HG03045 (cell line): Measurements from ENCODE around the gene RFX1.

ENCODE experiments used
- ATAC-seq: cut with Tn5 transposase; IDR thresholded peaks from one replicate; pipeline ENCODE4 v1.9.1; 2021; ENCODE audit warnings: mild to moderate bottlenecking, moderate library complexity; ENCODE audit not compliant: unreplicated experiment

The RFX1 gene

GRCh38 chr19:13961826-13962698 lies 44.1 kb downstream of the RFX1 start:
- ATAC-seq: no peak

DNA sequence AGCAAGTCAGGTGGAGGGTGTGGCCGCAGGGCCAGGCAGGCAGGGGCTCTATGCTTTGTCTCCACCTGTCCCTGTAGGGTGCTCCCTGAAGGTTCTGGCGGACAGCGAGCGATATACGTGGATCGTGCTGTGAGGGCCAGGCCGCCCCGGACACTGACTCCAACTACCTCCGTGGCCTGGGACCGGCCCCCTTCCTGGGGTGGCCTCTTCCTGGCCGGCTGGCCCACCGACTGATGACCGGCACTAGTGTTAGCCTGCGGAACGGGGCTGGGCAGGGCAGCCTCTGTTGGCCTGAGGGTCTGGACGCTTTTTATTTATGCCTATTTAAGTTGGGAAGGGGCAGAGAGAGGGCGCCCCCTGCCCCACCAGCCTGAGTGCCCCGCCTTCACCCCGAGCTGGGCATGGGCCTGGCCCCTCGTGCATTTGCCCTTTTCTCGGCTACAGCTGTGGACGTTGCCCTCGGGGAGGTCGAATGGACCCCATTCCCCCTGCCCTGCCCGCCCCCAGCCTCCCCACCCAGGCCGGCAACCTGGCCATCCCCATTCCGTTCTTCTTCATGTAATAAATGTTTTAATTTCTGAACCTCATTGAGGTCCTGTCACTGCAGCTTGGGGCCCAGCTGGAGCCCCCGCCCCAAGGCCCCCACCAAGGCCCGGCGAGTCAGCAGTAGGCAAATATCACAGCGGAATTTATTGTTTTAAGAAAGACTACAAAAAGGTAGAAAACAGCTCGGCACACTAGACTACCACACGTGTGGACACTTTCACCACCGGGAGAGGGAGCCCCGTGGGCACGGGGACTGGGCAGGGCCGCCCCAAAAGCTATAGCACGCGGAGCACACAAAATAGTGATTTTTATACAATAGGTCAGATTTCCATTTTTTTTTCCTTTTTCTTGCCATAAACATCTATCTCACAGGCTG lies 45.0 kb downstream of the RFX1 start:
- ATAC-seq: no peak

- no peak for ATAC-seq
Observed at GRCh38 chr19:13959962-13960862, 45.9 kb downstream of the RFX1 start.

DNA sequence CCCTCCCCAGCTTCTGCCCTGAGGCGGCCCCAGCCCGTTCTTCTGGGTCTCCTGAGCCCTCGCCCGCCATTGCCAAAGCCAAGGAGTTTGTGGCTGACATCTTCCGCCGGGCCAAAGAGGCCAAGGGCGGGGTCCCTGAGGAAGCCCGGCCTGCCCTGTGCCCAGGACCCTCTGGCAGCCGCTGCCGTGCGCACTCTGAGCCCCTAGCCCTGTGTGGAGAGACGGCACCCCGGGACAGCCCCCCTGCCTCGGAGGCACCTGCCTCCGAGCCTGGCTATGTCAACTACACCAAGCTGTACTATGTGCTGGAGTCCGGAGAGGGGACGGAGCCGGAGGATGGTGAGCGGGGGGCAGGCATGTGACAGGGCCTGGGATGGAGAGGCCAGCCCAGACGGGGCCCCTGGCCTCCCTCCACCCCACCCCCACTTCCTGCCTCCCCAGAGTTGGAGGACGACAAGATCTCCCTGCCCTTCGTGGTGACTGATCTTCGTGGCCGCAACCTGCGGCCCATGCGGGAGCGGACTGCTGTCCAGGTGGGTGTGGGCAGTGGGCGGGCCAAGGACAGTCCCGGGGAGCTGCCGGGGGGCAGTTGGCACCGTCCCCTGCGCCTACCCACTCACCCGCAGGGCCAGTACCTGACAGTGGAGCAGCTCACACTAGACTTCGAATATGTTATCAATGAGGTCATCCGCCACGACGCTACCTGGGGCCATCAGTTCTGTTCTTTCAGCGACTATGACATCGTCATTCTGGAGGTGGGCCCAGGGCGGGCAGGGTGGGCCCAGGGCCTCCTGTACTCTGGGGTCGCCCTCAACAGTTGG lies 46.8 kb downstream of the RFX1 start:
- no peak for ATAC-seq

DNA sequence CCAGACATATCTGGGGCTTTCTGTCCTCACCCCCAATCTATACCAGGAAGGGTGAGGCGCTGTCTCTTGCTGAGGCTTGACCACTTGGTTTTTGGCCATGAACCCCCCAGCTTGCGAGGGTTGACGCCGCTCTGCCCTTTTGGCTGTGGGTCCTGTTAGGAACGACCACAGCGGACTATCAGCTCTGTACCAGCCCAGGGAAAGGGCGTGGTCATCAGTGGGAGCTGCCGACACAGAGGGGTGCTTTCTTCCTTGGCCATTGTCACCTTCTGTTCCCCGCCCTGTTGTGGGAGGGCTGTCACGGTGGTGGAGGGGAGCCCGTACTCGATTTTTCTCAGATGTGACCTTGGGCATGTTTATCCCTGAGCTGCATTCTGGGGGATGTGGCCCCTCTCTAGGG lies 48.1 kb downstream of the RFX1 start:
- ATAC-seq: no peak

DNA sequence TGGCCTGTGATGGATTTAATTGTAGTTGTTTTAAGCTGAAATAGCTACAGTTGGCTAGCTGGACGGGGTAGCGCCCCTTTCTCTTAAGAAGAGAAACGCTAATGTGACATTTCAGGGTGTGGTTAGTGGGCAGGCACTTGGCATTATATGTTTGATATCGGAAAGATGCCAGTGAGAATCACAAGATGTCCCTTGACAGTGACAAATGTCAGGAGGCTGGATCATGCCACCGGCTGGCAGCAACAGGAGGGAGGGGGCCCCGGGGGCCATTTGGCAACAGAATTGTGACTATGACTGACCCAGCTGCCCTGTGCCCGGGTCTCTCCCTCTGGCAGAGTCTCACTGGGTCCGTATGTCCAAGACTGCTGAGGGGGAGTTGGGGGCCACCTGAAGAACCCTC lies 49.1 kb downstream of the RFX1 start:
- ATAC-seq: no peak

DNA sequence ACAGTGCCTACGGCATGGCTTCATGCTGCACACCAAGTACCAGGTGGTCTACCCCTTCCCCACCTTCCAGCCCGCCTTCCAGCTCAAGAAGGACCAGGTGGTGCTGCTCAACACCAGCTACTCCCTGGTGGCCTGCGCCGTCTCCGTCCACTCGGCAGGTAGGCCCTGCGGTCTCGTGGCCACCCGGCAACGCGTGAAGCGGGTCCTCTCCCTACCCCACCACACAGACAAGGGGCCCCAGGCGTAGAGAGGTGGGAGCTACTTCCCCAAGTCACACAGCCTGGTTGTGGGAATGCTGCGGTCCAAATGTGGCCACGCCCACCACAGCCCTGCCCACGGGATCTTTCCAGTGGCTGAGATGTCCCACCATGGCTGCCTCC lies 49.8 kb downstream of the RFX1 start:
- no peak for ATAC-seq

DNA sequence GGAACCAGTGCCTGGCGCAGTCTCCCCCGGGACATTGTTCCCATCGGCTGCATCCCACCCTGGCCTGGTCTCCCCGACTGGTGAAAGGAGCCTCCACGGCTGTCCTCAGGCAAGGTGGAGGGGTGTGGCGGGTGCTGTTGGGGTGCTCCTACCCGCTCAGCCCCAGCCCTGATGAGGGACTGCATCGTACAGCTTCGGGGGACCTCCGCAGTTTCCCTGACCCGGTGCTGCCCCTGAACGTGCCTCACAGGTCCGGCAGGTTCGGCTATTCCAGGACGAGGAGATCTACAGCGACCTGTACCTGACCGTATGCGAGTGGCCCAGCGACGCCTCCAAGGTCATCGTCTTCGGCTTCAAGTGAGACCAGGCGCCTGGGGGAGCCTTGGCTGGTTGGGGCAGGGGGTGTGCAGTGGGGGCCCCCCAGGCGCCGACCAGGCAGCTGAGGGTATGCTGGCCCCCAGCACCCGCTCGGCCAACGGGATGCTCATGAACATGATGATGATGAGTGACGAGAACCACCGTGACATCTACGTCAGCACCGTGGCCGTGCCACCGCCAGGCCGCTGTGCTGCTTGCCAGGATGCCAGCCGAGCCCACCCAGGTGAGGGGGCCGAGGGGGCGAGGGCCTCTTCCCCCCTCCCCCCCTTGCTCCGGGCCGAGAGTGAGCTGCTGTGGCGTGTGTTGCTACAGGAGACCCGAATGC lies 50.3 kb downstream of the RFX1 start:
- ATAC-seq: no peak

DNA sequence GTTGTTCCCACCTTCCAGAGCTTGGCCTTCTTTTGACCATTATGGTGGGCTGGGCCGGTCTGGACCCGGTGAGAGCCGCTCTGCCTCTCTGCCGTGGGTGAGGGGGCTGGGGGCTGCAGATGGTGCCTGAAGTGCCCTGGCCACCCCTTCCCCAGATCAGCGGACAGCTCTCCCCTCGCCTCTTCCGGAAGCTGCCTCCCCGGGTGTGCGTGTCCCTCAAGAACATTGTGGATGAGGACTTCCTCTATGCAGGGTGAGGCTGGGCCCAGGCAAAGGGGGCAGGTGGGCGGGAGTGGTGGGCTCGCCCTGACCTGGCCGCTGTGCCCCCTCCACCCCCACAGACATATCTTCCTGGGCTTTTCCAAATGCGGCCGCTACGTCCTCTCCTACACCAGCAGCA lies 51.9 kb downstream of the RFX1 start:
- ATAC-seq: no peak

DNA sequence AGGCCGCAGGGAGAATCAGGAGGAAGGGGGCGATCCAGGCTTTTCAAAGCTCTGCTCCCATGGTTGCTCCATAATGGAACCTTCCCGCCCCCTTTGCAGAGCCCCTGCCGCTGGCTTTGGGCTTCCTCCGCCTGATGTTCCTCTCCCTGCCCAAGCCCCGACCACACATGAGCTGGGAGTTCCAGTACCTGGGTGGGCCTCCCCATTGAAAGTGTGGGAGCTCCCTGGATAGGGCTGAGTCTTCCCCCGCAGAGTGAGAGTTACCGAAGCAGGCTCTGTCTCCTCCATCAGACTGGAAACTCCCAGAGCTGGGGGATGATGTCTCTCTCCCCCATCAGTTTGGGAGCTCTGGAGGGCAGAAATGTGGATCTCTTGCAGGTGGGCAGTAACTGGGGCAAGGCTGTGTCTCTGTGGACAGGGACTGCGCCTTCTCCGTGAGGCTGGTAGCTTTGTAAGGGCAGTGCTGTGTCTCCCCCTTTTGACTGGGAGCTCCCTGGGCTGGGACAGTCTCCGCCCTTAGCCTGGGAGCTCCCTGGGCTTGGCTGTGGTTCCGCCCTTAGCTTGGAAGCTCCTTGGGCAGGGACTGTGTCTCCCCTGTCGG lies 53.1 kb downstream of the RFX1 start:
- no peak for ATAC-seq

DNA sequence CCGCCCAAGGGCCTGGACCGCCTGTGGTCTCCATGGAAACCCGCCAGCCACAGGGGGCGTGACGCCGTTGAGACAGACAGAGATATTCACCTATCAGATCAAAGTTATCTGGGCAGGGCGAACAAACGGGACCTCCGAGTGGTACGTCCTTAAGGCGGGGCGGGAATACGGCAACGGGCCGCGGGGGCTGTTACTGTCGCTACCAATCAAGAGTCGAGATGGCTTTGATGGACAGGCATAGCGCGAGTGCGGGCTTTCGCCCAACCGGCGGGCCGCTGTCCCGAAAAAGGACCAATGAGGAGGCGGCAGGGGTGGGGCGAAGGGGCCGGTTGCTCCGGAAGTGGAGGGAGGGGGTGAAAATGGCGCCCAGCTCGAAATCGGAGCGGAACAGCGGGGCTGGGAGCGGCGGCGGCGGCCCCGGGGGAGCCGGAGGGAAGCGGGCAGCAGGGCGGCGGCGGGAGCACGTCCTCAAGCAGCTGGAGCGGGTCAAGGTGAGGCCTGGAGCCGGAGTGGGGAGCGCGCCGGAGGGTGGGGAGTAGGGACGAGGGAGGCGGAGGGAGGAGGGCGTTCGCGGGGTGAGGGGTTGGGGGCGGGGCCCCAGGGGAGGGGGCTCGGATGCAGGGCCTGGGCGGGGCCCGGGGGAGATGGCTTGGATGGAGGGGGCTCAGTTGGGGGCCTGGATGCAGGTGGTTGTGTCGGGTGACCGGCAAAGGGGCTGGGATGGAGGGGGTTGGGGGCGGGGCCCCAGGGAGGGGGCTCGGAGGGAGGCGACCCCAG lies 53.8 kb downstream of the RFX1 start, which contains the start of gene DCAF15:
Gene DCAF15 (plus strand): TSS at position 356 of the 777 bp plus-strand sequence. CDS start 4 bp downstream, at position 360.
- peak; percentile 96 for ATAC-seq

DNA sequence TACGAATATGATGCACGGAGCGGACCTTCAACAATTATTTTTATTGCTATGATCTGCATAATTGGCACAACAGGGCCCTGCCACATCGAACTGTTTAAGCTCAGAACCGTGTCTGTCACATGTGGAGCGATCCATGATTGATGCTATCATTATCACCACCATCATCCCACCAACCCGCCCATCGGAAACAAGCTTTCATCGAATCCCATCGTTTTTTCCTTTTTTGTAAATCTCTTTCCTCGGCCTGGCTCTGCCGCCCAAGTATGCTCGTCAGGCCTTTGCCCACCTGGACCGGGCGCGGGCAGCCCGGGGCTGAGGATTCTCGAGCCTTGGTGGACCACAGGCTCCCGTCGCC lies 54.3 kb downstream of the RFX1 start:
- peak; percentile 2 for ATAC-seq

DNA sequence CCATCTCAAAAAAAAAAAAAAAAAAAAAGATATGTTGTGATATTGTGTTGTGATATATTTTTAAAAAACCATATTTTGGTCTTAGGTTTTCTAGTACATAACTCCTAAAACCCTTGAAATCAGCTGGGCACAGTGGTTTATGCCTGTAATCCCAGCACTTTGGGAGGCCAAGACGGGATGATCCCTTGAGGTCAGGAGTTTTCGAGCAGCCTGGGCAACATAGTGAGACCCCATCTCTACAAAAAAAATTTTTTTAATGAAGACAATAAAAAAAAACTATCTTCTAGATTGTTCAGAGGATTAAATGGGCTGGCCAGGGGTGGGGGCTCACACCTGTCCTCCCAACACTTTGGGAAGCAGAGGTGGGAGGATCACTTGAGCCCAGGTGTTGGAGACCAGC lies 55.1 kb downstream of the RFX1 start:
- no peak for ATAC-seq

- ATAC-seq: no peak
Observed at GRCh38 chr19:13946414-13946813, 59.7 kb downstream of the RFX1 start.

- no peak for ATAC-seq
Observed at GRCh38 chr19:13942023-13942684, 64.0 kb downstream of the RFX1 start.

- no peak for ATAC-seq
Observed at GRCh38 chr19:13938301-13939064, 67.6 kb downstream of the RFX1 start, which contains the start of gene PODNL1. Gene PODNL1 (minus strand): TSS chr19:13938417. CDS start chr19:13938181, 236 bp downstream.
